ENCODE data around the gene MUSTN1.

DNA sequence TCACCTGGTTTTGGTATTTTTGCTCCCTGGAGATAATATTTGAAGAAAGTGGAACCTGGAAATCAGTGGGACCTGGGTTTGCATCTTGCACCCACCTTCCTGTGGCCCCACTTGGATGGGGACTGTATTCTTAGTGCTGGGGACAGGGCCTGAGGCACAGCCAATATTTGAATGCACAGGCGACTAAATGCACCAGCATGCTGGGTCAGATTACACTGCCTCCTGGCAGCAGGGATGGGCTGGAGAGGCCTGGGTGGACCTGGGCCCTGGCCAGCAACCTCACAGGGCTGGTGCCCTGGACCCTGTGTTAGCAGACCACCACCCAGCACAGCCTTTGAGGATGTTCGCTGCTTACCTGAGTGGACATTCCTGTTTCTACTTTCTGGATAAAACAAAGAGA lies 14.9 kb downstream of the MUSTN1 start:
- TF ChIP-seq, protein P1, sequence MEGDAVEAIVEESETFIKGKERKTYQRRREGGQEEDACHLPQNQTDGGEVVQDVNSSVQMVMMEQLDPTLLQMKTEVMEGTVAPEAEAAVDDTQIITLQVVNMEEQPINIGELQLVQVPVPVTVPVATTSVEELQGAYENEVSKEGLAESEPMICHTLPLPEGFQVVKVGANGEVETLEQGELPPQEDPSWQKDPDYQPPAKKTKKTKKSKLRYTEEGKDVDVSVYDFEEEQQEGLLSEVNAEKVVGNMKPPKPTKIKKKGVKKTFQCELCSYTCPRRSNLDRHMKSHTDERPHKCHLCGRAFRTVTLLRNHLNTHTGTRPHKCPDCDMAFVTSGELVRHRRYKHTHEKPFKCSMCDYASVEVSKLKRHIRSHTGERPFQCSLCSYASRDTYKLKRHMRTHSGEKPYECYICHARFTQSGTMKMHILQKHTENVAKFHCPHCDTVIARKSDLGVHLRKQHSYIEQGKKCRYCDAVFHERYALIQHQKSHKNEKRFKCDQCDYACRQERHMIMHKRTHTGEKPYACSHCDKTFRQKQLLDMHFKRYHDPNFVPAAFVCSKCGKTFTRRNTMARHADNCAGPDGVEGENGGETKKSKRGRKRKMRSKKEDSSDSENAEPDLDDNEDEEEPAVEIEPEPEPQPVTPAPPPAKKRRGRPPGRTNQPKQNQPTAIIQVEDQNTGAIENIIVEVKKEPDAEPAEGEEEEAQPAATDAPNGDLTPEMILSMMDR (IDR thresholded peaks at IDR 0.05; ENCODE audit: insufficient read depth, low read depth, low read length): no peak
- no peak for TF ChIP-seq EZH2 (IDR thresholded peaks at IDR 0.05; ENCODE audit: insufficient read depth, low read length)
